NB4 (cell line): ENCODE measurements around the gene GRIA2.

Experiments
- MYC ChIP-seq: IDR thresholded peaks from 2 replicates; pipeline ENCODE4 v1.6.1; 2011; ENCODE audit warnings: low read depth, low read length
- POLR2A ChIP-seq: IDR thresholded peaks from 2 replicates; pipeline ENCODE4 v1.6.1; 2011; ENCODE audit warnings: mild to moderate bottlenecking; ENCODE audit not compliant: insufficient read length; ENCODE audit errors: extremely low read depth
- TF ChIP-seq, protein P1 (sequence below): IDR thresholded peaks from one replicate; pipeline ENCODE4 v1.5.1; 2012; ENCODE audit warnings: low read depth, low read length

DNA sequence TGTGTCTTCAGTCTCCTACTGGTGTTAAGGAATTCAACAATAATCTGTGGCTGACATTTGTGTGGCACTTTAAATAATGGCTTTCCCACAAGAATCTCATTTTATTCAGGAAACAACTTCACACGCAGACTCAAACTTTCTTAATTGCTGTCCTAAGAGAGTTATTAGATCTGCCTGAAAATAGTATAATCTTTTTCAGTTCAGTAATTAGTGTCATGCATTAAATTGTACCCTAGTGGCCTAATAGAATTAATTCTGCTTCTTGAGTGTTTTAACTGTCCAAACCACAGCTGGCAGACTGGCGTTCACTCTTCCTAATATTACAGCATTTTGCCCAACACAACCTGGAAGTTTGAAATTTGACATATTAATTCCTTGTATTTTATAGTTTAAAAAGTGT lies 107.1 kb downstream of the GRIA2 start:
- TF ChIP-seq, protein P1, sequence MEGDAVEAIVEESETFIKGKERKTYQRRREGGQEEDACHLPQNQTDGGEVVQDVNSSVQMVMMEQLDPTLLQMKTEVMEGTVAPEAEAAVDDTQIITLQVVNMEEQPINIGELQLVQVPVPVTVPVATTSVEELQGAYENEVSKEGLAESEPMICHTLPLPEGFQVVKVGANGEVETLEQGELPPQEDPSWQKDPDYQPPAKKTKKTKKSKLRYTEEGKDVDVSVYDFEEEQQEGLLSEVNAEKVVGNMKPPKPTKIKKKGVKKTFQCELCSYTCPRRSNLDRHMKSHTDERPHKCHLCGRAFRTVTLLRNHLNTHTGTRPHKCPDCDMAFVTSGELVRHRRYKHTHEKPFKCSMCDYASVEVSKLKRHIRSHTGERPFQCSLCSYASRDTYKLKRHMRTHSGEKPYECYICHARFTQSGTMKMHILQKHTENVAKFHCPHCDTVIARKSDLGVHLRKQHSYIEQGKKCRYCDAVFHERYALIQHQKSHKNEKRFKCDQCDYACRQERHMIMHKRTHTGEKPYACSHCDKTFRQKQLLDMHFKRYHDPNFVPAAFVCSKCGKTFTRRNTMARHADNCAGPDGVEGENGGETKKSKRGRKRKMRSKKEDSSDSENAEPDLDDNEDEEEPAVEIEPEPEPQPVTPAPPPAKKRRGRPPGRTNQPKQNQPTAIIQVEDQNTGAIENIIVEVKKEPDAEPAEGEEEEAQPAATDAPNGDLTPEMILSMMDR, result no peak
- TF ChIP-seq POLR2A (no peak), MYC (no peak)
